ENCODE data around the gene COG3. TPM values are rescaled to one million over a fixed set of nuclear protein-coding genes. Genes with fewer than 3 reads are reported as not detected.

The COG3 gene
- total and polyA plus RNA-seq, 2 donors from 2014 or later = 18.0 to 26.0 TPM

- no peaks in the 10 kb centered on the region for H3K36me3 ChIP-seq (ENCODE audit: control insufficient read depth in 2 of 3, insufficient read depth in 3 of 3, low read length in 3 of 3)
- no peak overlapping the region for H3K4me3 ChIP-seq (ENCODE audit: low read length in 3 of 3)
- no peaks in the 10 kb centered on the region for H3K27me3 ChIP-seq (ENCODE audit: control insufficient read depth, insufficient read depth, low read length)
- no peak for DNase-seq
- no peaks in the 10 kb centered on the region for H3K9me3 ChIP-seq (ENCODE audit: control insufficient read depth in 2 of 3, insufficient read depth in 1 of 3, low read length in 3 of 3)
- peaks cover 0 to 8% (median 5%) of the 10 kb centered on the region in 3 donors for H3K4me1 ChIP-seq (ENCODE audit: control insufficient read depth in 2 of 3, insufficient read depth in 2 of 3, low read depth in 1 of 3, low read length in 3 of 3)
- intact Hi-C loops (cut with DNase I) = no loop called here
- H3K27ac ChIP-seq (ENCODE audit: low read depth in 2 of 2, low read length in 2 of 2) = no peak overlapping the region
- FAIRE-seq = no peak
- no peak overlapping the region for H3K9ac ChIP-seq (ENCODE audit: low read length in 3 of 3)
- TF ChIP-seq, protein P1, sequence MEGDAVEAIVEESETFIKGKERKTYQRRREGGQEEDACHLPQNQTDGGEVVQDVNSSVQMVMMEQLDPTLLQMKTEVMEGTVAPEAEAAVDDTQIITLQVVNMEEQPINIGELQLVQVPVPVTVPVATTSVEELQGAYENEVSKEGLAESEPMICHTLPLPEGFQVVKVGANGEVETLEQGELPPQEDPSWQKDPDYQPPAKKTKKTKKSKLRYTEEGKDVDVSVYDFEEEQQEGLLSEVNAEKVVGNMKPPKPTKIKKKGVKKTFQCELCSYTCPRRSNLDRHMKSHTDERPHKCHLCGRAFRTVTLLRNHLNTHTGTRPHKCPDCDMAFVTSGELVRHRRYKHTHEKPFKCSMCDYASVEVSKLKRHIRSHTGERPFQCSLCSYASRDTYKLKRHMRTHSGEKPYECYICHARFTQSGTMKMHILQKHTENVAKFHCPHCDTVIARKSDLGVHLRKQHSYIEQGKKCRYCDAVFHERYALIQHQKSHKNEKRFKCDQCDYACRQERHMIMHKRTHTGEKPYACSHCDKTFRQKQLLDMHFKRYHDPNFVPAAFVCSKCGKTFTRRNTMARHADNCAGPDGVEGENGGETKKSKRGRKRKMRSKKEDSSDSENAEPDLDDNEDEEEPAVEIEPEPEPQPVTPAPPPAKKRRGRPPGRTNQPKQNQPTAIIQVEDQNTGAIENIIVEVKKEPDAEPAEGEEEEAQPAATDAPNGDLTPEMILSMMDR (IDR thresholded peaks at IDR 0.05; ENCODE audit: borderline replicate concordance, extremely low read depth, insufficient read depth) = no peak
Measured at GRCh38 chr13:45434556-45435371, 30.0 kb upstream of the COG3 start.

- Histone ChIP-seq H3K36me3 (ENCODE audit: control insufficient read depth in 2 of 3, insufficient read depth in 3 of 3, low read length in 3 of 3) (no peaks in the 10 kb centered on the region), H3K4me1 (ENCODE audit: control insufficient read depth in 2 of 3, insufficient read depth in 2 of 3, low read depth in 1 of 3, low read length in 3 of 3) (peaks cover 0 to 12% (median 5%) of the 10 kb centered on the region in 3 donors), H3K4me3 (ENCODE audit: low read length in 3 of 3) (no peak overlapping the region), H3K27ac (ENCODE audit: low read depth in 2 of 2, low read length in 2 of 2) (no peak overlapping the region), H3K9me3 (ENCODE audit: control insufficient read depth in 2 of 3, insufficient read depth in 1 of 3, low read length in 3 of 3) (no peaks in the 10 kb centered on the region), H3K9ac (ENCODE audit: low read length in 3 of 3) (no peak overlapping the region), H3K27me3 (ENCODE audit: control insufficient read depth, insufficient read depth, low read length) (no peaks in the 10 kb centered on the region)
- TF ChIP-seq, protein P1 (IDR thresholded peaks at IDR 0.05; ENCODE audit: borderline replicate concordance, extremely low read depth, insufficient read depth) = no peak
- intact Hi-C loops (cut with DNase I) = no loop called here
- no peak for DNase-seq
- FAIRE-seq = no peak
Measured at GRCh38 chr13:45436332-45436731, 28.4 kb upstream of the COG3 start.

- FAIRE-seq (no peak), DNase-seq (no peak)
- Histone ChIP-seq H3K36me3 (ENCODE audit: control insufficient read depth in 2 of 3, insufficient read depth in 3 of 3, low read length in 3 of 3) (no peaks in the 10 kb centered on the region), H3K9me3 (ENCODE audit: control insufficient read depth in 2 of 3, insufficient read depth in 1 of 3, low read length in 3 of 3) (no peaks in the 10 kb centered on the region), H3K4me3 (ENCODE audit: low read length in 3 of 3) (no peak overlapping the region), H3K27me3 (ENCODE audit: control insufficient read depth, insufficient read depth, low read length) (no peaks in the 10 kb centered on the region), H3K27ac (ENCODE audit: low read depth in 2 of 2, low read length in 2 of 2) (no peak overlapping the region), H3K4me1 (ENCODE audit: control insufficient read depth in 2 of 3, insufficient read depth in 2 of 3, low read depth in 1 of 3, low read length in 3 of 3) (peaks cover 0 to 12% (median 5%) of the 10 kb centered on the region in 3 donors), H3K9ac (ENCODE audit: low read length in 3 of 3) (no peak overlapping the region)
- intact Hi-C loops (cut with DNase I) = no loop called here
- TF ChIP-seq, protein P1 (IDR thresholded peaks at IDR 0.05; ENCODE audit: borderline replicate concordance, extremely low read depth, insufficient read depth) = no peak
Measured at GRCh38 chr13:45436953-45437352, 27.8 kb upstream of the COG3 start.
